Neural progenitor cell (in vitro differentiated cells): ENCODE measurements around the gene GTPBP1. TPM values are rescaled to one million over a fixed set of nuclear protein-coding genes. Genes with fewer than 3 reads are reported as not detected.

Experiments
- DNase-seq: peaks from one replicate; pipeline ENCODE4 v3.0.0-alpha.2; 2016; ENCODE audit warnings: low spot score
- H2AFZ ChIP-seq: fragments of 200-600 bp; sonication (generic); replicated peaks from 2 replicates; pipeline ENCODE4 v1.6.1; 2016; ENCODE audit warnings: antibody characterized with exemption
- H3F3A ChIP-seq: fragments of 200-600 bp; sonication (generic); 2 replicates; pipeline ENCODE4 v1.6.1; 2016; ENCODE audit warnings: antibody characterized with exemption, low read depth
- H3K27ac ChIP-seq: fragments of 200-600 bp; sonication (generic); 2 replicates; pipeline ENCODE4 v1.5.1; 2016; ENCODE audit warnings: mild to moderate bottlenecking
- H3K27me3 ChIP-seq: fragments of 200-600 bp; sonication (generic); 2 replicates; pipeline ENCODE4 v1.6.1; 2016; ENCODE audit warnings: mild to moderate bottlenecking, moderate library complexity
- H3K36me3 ChIP-seq: fragments of 200-600 bp; sonication (generic); 2 replicates; pipeline ENCODE4 v1.5.1; 2016
- H3K4me1 ChIP-seq: fragments of 200-600 bp; sonication (generic); 2 replicates; pipeline ENCODE4 v1.6.1; 2016; ENCODE audit warnings: mixed run types
- H3K4me2 ChIP-seq: fragments of 200-600 bp; sonication (generic); 2 replicates; pipeline ENCODE4 v1.6.1; 2016
- H3K4me3 ChIP-seq: fragments of 200-600 bp; sonication (generic); 2 replicates; pipeline ENCODE4 v1.5.1; 2016
- H3K79me2 ChIP-seq: fragments of 200-600 bp; sonication (generic); 2 replicates; pipeline ENCODE4 v1.6.1; 2016; ENCODE audit warnings: low read depth
- H3K9ac ChIP-seq: fragments of 200-600 bp; sonication (generic); 2 replicates; pipeline ENCODE4 v1.6.1; 2016
- H3K9me3 ChIP-seq: fragments of 200-600 bp; sonication (generic); 2 replicates; pipeline ENCODE4 v1.5.1; 2016; ENCODE audit warnings: low read depth
- H4K20me1 ChIP-seq: fragments of 200-600 bp; sonication (generic); 2 replicates; pipeline ENCODE4 v1.6.1; 2016; ENCODE audit warnings: low read depth
- H3K27ac Mint-ChIP-seq: 3 replicates; pipeline ENCODE4 v1.8.0; 2021; ENCODE audit warnings: mixed read lengths
- H3K27me3 Mint-ChIP-seq: 2 replicates; pipeline ENCODE4 v1.8.0; 2022; ENCODE audit warnings: low read depth, mild to moderate bottlenecking, inconsistent platforms, moderate library complexity, mixed read lengths; ENCODE audit not compliant: insufficient read depth
- H3K36me3 Mint-ChIP-seq: 3 replicates; pipeline ENCODE4 v1.8.0; 2021; ENCODE audit warnings: mixed read lengths
- H3K4me1 Mint-ChIP-seq: 3 replicates; pipeline ENCODE4 v1.8.0; 2021; ENCODE audit warnings: mixed read lengths
- H3K4me3 Mint-ChIP-seq: 3 replicates; pipeline ENCODE4 v1.8.0; 2021; ENCODE audit warnings: mild to moderate bottlenecking, moderate library complexity, mixed read lengths
- H3K9me3 Mint-ChIP-seq: 3 replicates; pipeline ENCODE4 v1.8.0; 2020; ENCODE audit warnings: mixed read lengths
- EZH2 ChIP-seq: fragments of 200-600 bp; sonication (generic); IDR thresholded peaks from 2 replicates; pipeline ENCODE4 v1.6.1; 2017; ENCODE audit warnings: antibody characterized with exemption, mild to moderate bottlenecking, moderate library complexity
- EZH2phosphoT487 ChIP-seq: fragments of 200-600 bp; sonication (generic); IDR thresholded peaks from 2 replicates; pipeline ENCODE4 v1.6.1; 2017; ENCODE audit warnings: antibody characterized with exemption
- total RNA-seq: library from RNA; depleted of rRNA; stranded (reverse); fragments of >200 nt; gene quantifications from 2 replicates; pipeline ENCODE4 v1.2.3, GENCODE V29; 2015; ENCODE audit warnings: low replicate concordance
- TF ChIP-seq, protein P1 (sequence below): fragments of 200-600 bp; sonication (generic); IDR thresholded peaks from 2 replicates; pipeline ENCODE4 v1.5.1; 2017; ENCODE audit warnings: antibody characterized with exemption, mild to moderate bottlenecking

The GTPBP1 gene
- total RNA-seq, 1 donor from 2014 or later = 40.8 TPM

GRCh38 chr22:38762551-38762983, 56.8 kb downstream of the GTPBP1 start:
- peaks cover 9% of the 10 kb centered on the region for H3K4me1 ChIP-seq
- H3K4me2 ChIP-seq = no peak overlapping the region
- Mint-ChIP-seq H3K4me3 (peak overlapping the region; percentile 59), H3K4me1 (peaks cover 31% of the 10 kb centered on the region), H3K36me3 (no peaks in the 10 kb centered on the region), H3K9me3 (no peaks in the 10 kb centered on the region), H3K27ac (peak overlapping the region; percentile 90), H3K27me3 (peaks cover 5% of the 10 kb centered on the region)
- no peaks in the 10 kb centered on the region for H3K79me2 ChIP-seq
- H3K9me3 ChIP-seq = no peaks in the 10 kb centered on the region
- H2AFZ ChIP-seq = no peak overlapping the region
- no peak overlapping the region for H3K27ac ChIP-seq
- H4K20me1 ChIP-seq = no peaks in the 10 kb centered on the region
- no peaks in the 10 kb centered on the region for H3F3A ChIP-seq
- no peaks in the 10 kb centered on the region for H3K36me3 ChIP-seq
- TF ChIP-seq, protein P1, sequence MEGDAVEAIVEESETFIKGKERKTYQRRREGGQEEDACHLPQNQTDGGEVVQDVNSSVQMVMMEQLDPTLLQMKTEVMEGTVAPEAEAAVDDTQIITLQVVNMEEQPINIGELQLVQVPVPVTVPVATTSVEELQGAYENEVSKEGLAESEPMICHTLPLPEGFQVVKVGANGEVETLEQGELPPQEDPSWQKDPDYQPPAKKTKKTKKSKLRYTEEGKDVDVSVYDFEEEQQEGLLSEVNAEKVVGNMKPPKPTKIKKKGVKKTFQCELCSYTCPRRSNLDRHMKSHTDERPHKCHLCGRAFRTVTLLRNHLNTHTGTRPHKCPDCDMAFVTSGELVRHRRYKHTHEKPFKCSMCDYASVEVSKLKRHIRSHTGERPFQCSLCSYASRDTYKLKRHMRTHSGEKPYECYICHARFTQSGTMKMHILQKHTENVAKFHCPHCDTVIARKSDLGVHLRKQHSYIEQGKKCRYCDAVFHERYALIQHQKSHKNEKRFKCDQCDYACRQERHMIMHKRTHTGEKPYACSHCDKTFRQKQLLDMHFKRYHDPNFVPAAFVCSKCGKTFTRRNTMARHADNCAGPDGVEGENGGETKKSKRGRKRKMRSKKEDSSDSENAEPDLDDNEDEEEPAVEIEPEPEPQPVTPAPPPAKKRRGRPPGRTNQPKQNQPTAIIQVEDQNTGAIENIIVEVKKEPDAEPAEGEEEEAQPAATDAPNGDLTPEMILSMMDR = no peak
- TF ChIP-seq EZH2 (no peak), EZH2phosphoT487 (no peak)
- no peak overlapping the region for H3K4me3 ChIP-seq
- H3K27me3 ChIP-seq = peaks cover under 1% of the 10 kb centered on the region
- DNase-seq = no peak
- no peak overlapping the region for H3K9ac ChIP-seq

DNA sequence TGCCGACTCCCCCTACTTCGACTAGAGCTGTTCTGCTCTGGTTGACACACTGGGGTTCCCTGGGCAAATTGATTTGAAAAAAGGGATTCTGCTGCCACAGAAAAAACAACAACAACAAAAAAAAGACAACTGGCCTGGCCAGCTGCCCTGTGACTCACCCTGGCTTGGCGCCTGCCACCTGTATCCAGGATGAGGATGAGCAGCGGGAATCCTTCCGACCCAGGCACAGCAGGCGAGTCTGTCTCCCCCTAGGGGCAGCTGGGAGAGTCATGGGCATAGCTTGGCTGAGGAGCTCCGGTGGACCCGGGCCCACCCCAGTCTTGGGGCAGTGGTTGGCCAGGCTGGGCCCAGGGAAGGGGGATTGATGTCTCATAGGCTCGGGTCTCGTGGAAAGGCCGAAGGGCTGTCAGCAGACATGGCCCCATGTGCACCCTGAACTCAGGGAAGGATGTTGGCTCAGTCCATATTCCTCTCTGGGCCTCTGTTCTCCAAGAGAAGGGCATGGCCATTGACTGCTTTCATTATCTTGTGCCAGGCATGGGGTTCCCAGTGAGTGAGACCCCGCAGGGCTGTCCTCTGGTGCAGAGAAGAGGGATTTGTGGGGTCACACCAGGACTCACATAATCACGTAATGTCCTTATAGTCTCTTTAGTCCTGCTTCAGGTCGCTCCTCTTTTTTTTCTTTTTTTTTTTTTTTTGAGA, 60.5 kb downstream of the GTPBP1 start:
- H3K36me3 Mint-ChIP-seq = no peaks in the 10 kb centered on the region
- peak; percentile 77 for DNase-seq
- Histone ChIP-seq H3K27ac (no peak overlapping the region), H2AFZ (no peak overlapping the region), H3K4me3 (no peak overlapping the region), H3K9me3 (no peaks in the 10 kb centered on the region), H3K9ac (no peak overlapping the region), H3K79me2 (no peaks in the 10 kb centered on the region), H3K4me2 (no peak overlapping the region), H3F3A (no peaks in the 10 kb centered on the region), H4K20me1 (no peaks in the 10 kb centered on the region), H3K27me3 (no peaks in the 10 kb centered on the region), H3K36me3 (no peaks in the 10 kb centered on the region), H3K4me1 (peaks cover 3% of the 10 kb centered on the region)
- TF ChIP-seq EZH2 (no peak), EZH2phosphoT487 (no peak)
- TF ChIP-seq, protein P1 = peak; percentile 76
- no peak overlapping the region for H3K27ac Mint-ChIP-seq
- no peaks in the 10 kb centered on the region for H3K9me3 Mint-ChIP-seq
- H3K4me1 Mint-ChIP-seq = peaks cover 18% of the 10 kb centered on the region
- H3K4me3 Mint-ChIP-seq = no peak overlapping the region
- peaks cover 6% of the 10 kb centered on the region for H3K27me3 Mint-ChIP-seq

DNA sequence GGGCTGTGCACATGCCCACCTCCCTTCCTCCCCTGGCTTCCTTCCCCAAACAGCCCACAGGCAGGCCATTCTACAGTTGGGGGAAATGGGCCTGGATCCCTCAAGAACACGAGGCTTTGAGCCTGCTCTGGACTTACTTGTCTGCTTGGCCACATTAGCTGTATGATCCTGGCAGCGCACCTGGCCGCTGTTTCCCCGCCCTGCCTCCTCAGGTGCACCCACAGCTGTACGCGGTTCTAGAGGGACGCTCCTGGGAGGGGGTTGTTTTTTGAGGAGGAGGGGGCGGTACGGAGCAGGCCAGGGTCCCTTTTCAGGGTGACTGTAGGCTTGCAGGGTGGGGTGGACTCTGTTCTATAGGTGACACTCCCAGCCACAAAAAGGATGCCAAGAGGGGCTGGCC, 61.6 kb downstream of the GTPBP1 start:
- no peak overlapping the region for H3K27ac Mint-ChIP-seq
- H3K4me1 ChIP-seq = peaks cover 3% of the 10 kb centered on the region
- peaks cover 6% of the 10 kb centered on the region for H3K27me3 Mint-ChIP-seq
- H2AFZ ChIP-seq = no peak overlapping the region
- H3K4me3 ChIP-seq = no peak overlapping the region
- no peaks in the 10 kb centered on the region for H3K9me3 Mint-ChIP-seq
- H3K9ac ChIP-seq = no peak overlapping the region
- H3K4me1 Mint-ChIP-seq = peaks cover 18% of the 10 kb centered on the region
- H3K79me2 ChIP-seq = no peaks in the 10 kb centered on the region
- no peaks in the 10 kb centered on the region for H3K9me3 ChIP-seq
- no peaks in the 10 kb centered on the region for H3K36me3 ChIP-seq
- H4K20me1 ChIP-seq = no peaks in the 10 kb centered on the region
- DNase-seq = no peak
- no peak overlapping the region for H3K27ac ChIP-seq
- H3K27me3 ChIP-seq = no peaks in the 10 kb centered on the region
- no peaks in the 10 kb centered on the region for H3F3A ChIP-seq
- no peaks in the 10 kb centered on the region for H3K36me3 Mint-ChIP-seq
- no peak overlapping the region for H3K4me3 Mint-ChIP-seq
- TF ChIP-seq EZH2 (no peak), EZH2phosphoT487 (no peak)
- TF ChIP-seq, protein P1 = no peak
- no peak overlapping the region for H3K4me2 ChIP-seq
